ENCODE results near the gene ZMYM1.
"Not testable (repeated sequence)": the region's sequence is repeated elsewhere in the genome, so short reads cannot be mapped to it uniquely, and the experiment has no call there.

The ZMYM1 gene

GRCh38 chr1:35054282-35054681 is 24.9 kb upstream of the ZMYM1 start:
- Mint-ChIP-seq H3K27me3 (peaks cover 35% of the 10 kb centered on the region), H3K9me3 (peaks cover 0 to 13% of the 10 kb centered on the region in 2 donors)
- not testable (repeated sequence) for ATAC-seq, DNase-seq, H3K4me1 Mint-ChIP-seq, H3K4me3 Mint-ChIP-seq, H3K27ac Mint-ChIP-seq

GRCh38 chr1:35058321-35058720 is 20.9 kb upstream of the ZMYM1 start:
- not testable (repeated sequence) for ATAC-seq, DNase-seq, H3K4me1 Mint-ChIP-seq, H3K27ac Mint-ChIP-seq, H3K4me3 Mint-ChIP-seq
- Mint-ChIP-seq H3K27me3 (peaks cover 34% of the 10 kb centered on the region), H3K9me3 (peaks cover 0 to 13% of the 10 kb centered on the region in 2 donors)

GRCh38 chr1:35058988-35059387 is 20.2 kb upstream of the ZMYM1 start:
- DNase-seq (no peak), ATAC-seq (no peak)
- H3K4me3 Mint-ChIP-seq, result no peak overlapping the region
- no peaks in the 10 kb centered on the region for H3K4me1 Mint-ChIP-seq
- peaks cover 41% of the 10 kb centered on the region for H3K27me3 Mint-ChIP-seq
- H3K27ac Mint-ChIP-seq, result no peak overlapping the region
- peaks cover 0 to 13% of the 10 kb centered on the region in 2 donors for H3K9me3 Mint-ChIP-seq

GRCh38 chr1:35062518-35063196 is 16.5 kb upstream of the ZMYM1 start:
- H3K4me3 Mint-ChIP-seq, result no peak overlapping the region
- ATAC-seq (no peak), DNase-seq (no peak)
- H3K9me3 Mint-ChIP-seq, result peaks cover 0 to 6% of the 10 kb centered on the region in 2 donors
- no peaks in the 10 kb centered on the region for H3K4me1 Mint-ChIP-seq
- no peak overlapping the region for H3K27ac Mint-ChIP-seq
- H3K27me3 Mint-ChIP-seq, result peaks cover 30% of the 10 kb centered on the region

GRCh38 chr1:35064265-35064664 is 14.9 kb upstream of the ZMYM1 start:
- DNase-seq (no peak), ATAC-seq (no peak)
- H3K27me3 Mint-ChIP-seq, result peaks cover 16% of the 10 kb centered on the region
- H3K27ac Mint-ChIP-seq, result no peak overlapping the region
- H3K4me3 Mint-ChIP-seq, result no peak overlapping the region
- H3K4me1 Mint-ChIP-seq, result no peaks in the 10 kb centered on the region
- H3K9me3 Mint-ChIP-seq, result no peaks in the 10 kb centered on the region

GRCh38 chr1:35069746-35070145 is 9.4 kb upstream of the ZMYM1 start:
- Mint-ChIP-seq H3K4me3 (no peak overlapping the region), H3K4me1 (peaks cover under 1% of the 10 kb centered on the region), H3K9me3 (peaks cover 0 to 5% of the 10 kb centered on the region in 2 donors), H3K27ac (no peak overlapping the region), H3K27me3 (peaks cover 8% of the 10 kb centered on the region)
- ATAC-seq, result no peak
- no peak for DNase-seq

- peaks cover 0 to 15% of the 10 kb centered on the region in 2 donors for H3K9me3 Mint-ChIP-seq
- peaks cover 26% of the 10 kb centered on the region for H3K27me3 Mint-ChIP-seq
- H3K4me1 Mint-ChIP-seq, result peaks cover 7% of the 10 kb centered on the region
- ATAC-seq (no peak), DNase-seq (no peak)
- H3K27ac Mint-ChIP-seq, result no peak overlapping the region
- no peak overlapping the region for H3K4me3 Mint-ChIP-seq
Measured at GRCh38 chr1:35073265-35073811, 5.8 kb upstream of the ZMYM1 start.

GRCh38 chr1:35076426-35076825 is 2.8 kb upstream of the ZMYM1 start:
- not testable (repeated sequence) for DNase-seq, H3K27ac Mint-ChIP-seq, ATAC-seq, H3K9me3 Mint-ChIP-seq, H3K4me3 Mint-ChIP-seq
- Mint-ChIP-seq H3K4me1 (peaks cover 30% of the 10 kb centered on the region), H3K27me3 (peaks cover 26% of the 10 kb centered on the region)

- peaks cover 0 to 9% of the 10 kb centered on the region in 2 donors for H3K9me3 Mint-ChIP-seq
Measured at GRCh38 chr1:35080171-35080854, 1.1 kb downstream of the ZMYM1 start.

GRCh38 chr1:35085421-35085820 is 6.2 kb downstream of the ZMYM1 start:
- Mint-ChIP-seq H3K9me3 (no peaks in the 10 kb centered on the region), H3K4me1 (peaks cover 42% of the 10 kb centered on the region), H3K27me3 (no peaks in the 10 kb centered on the region), H3K4me3 (no peak overlapping the region), H3K27ac (no peak overlapping the region)
- DNase-seq (no peak), ATAC-seq (no peak)

More at GRCh38 chr1:35080171-35080854, 1.1 kb downstream of the ZMYM1 start:
- peak overlapping the region; percentile 97 to 99 for H3K27ac Mint-ChIP-seq
- H3K4me1 Mint-ChIP-seq, result peaks cover 53% of the 10 kb centered on the region
- ATAC-seq (no peak), DNase-seq (no peak)
- H3K27me3 Mint-ChIP-seq, result peaks cover 18% of the 10 kb centered on the region
- peak overlapping the region; percentile 91 to 92 for H3K4me3 Mint-ChIP-seq

- no peak for ATAC-seq
- Mint-ChIP-seq H3K9me3 (no peaks in the 10 kb centered on the region), H3K4me1 (peaks cover 11% of the 10 kb centered on the region)
Measured at GRCh38 chr1:35097224-35097623, 18.0 kb downstream of the ZMYM1 start.

GRCh38 chr1:35111106-35111505 is 31.9 kb downstream of the ZMYM1 start:
- Mint-ChIP-seq H3K4me3 (no peak overlapping the region), H3K27ac (no peak overlapping the region), H3K4me1 (no peaks in the 10 kb centered on the region), H3K27me3 (no peaks in the 10 kb centered on the region), H3K9me3 (no peaks in the 10 kb centered on the region)
- DNase-seq (no peak), ATAC-seq (no peak)

More at GRCh38 chr1:35097224-35097623, 18.0 kb downstream of the ZMYM1 start:
- no peak for DNase-seq
- H3K4me3 Mint-ChIP-seq, result no peak overlapping the region
- peak overlapping the region in 1 of 2 donors; percentile 17 for H3K27ac Mint-ChIP-seq
- no peaks in the 10 kb centered on the region for H3K27me3 Mint-ChIP-seq

- ATAC-seq (no peak), DNase-seq (no peak)
- Mint-ChIP-seq H3K4me3 (no peak overlapping the region), H3K27ac (no peak overlapping the region), H3K9me3 (no peaks in the 10 kb centered on the region), H3K4me1 (no peaks in the 10 kb centered on the region), H3K27me3 (no peaks in the 10 kb centered on the region)
Measured at GRCh38 chr1:35112668-35113067, 33.5 kb downstream of the ZMYM1 start.

- no peak for DNase-seq
- Mint-ChIP-seq H3K4me1 (peaks cover 10% of the 10 kb centered on the region), H3K9me3 (no peaks in the 10 kb centered on the region), H3K27me3 (peaks cover 17% of the 10 kb centered on the region), H3K4me3 (no peak overlapping the region), H3K27ac (no peak overlapping the region)
- ATAC-seq, result no peak
Measured at GRCh38 chr1:35115459-35116383, 36.5 kb downstream of the ZMYM1 start.

- peak; percentile 70 for ATAC-seq
- DNase-seq, result peak; percentile 3 to 22
- Mint-ChIP-seq H3K4me1 (peaks cover 20% of the 10 kb centered on the region), H3K4me3 (peak overlapping the region; percentile 49 to 72), H3K27ac (peak overlapping the region in 1 of 2 donors; percentile 81), H3K27me3 (peaks cover 35% of the 10 kb centered on the region), H3K9me3 (peaks cover 0 to 5% of the 10 kb centered on the region in 2 donors)
Measured at GRCh38 chr1:35120458-35121133, 41.4 kb downstream of the ZMYM1 start.

All from stimulated activated naive CD8-positive, alpha-beta T cell treated with anti-CD3 and anti-CD28 coated beads, Interleukin-15, amount 100 ng/mL, for 72 hours (primary cell).